Esophagus squamous epithelium (tissue), 5 donors: Measurements from ENCODE around the gene PRKN. TPM values are rescaled to one million over a fixed set of nuclear protein-coding genes. Genes with fewer than 3 reads are reported as not detected.

Experiments
- DNase-seq: peaks from one replicate; lab custom pipeline; 2025; lab: John Stamatoyannopoulos, UW
- H3K27ac ChIP-seq, 4 donors: fragments of 200-600 bp; sonication (generic); one replicate each; pipeline ENCODE4 v1.5.1; 2016 to 2019; ENCODE audit warnings: mild to moderate bottlenecking in 1 of 4
- H3K27me3 ChIP-seq, 4 donors: fragments of 200-600 bp; sonication (generic); 1 replicate in 3 of 4; 2 replicates in 1 of 4; pipeline versions ENCODE4 v1.5.1 to v1.6.0; 2017 to 2021; ENCODE audit warnings: antibody characterized with exemption in 1 of 4
- H3K36me3 ChIP-seq, 3 donors: fragments of 200-600 bp; sonication (generic); one replicate each; pipeline ENCODE4 v1.5.1; 2016 to 2019
- H3K4me1 ChIP-seq, 3 donors: fragments of 200-600 bp; sonication (generic); one replicate each; pipeline ENCODE4 v1.5.1; 2017 to 2019
- H3K4me3 ChIP-seq, 4 donors: fragments of 200-600 bp; sonication (generic); 1 replicate in 3 of 4; 2 replicates in 1 of 4; pipeline ENCODE4 v1.5.1; 2016 to 2019; ENCODE audit warnings: mild to moderate bottlenecking in 2 of 4, moderate library complexity in 1 of 4
- H3K9me3 ChIP-seq, 3 donors: fragments of 200-600 bp; sonication (generic); one replicate each; pipeline ENCODE4 v1.5.1; 2016 to 2019
- POLR2A ChIP-seq, 4 donors: fragments of 450-650 bp; IDR thresholded peaks; one replicate each; pipeline ENCODE4 v1.6.1; 2017; ENCODE audit warnings: antibody characterized with exemption in 4 of 4, mild to moderate bottlenecking in 4 of 4, moderate library complexity in 3 of 4
- WGBS, 2 donors: methylation state at CpG; one replicate each; pipeline ENCODE4 v1.1.5; 2018; 5-methylcytosine and 5-hydroxymethylcytosine counted together
- intact Hi-C: fragments of 100-400 bp; cut with DNase I; formaldehyde crosslinking; loops from one replicate; pipeline ENCODE4 v1.15.0; 2022
- total RNA-seq, 4 donors: library from RNA; depleted of rRNA; stranded (reverse); fragments of >200 nt; gene quantifications; one replicate each; pipeline ENCODE4 v1.1.0, GENCODE V29; 2016
- TF ChIP-seq, protein P1 (sequence below), 6 experiments: fragments of 450-650 bp in 4 of 6; fragments of 200-600 bp in 2 of 6; sonication (generic) in 2 of 6; IDR thresholded peaks; one replicate each; pipeline ENCODE4 v1.5.1; 2016 to 2019; ENCODE audit warnings: antibody characterized with exemption in 6 of 6, mild to moderate bottlenecking in 4 of 6, moderate library complexity in 4 of 6
- donor health status: DM: yes; HTN: yes; CAD: no.

The PRKN gene
- total RNA-seq, 4 donors from 2014 or later, result 0.70 to 5.5 (median 2.2) TPM

DNA sequence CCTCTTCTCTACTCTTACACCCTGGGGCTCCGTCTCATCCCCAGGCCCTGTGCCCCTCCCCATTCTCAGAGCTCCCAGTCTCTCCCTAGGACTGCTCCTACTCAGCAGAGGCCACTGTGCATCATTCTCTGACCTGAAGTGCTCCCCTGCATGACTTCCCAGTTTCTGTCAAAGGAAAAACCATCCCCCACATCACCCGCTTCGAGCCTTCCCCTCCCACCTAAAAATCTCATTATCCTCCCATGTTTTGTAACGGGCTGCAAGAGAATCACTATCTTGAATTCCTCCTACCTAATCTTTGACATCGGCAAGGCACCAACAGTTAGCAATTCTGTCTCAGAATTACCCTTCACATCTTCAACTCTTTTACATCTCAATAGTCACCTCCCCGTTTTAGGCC lies 463.0 kb downstream of the PRKN start:
- no peaks in the 10 kb centered on the region for H3K27me3 ChIP-seq
- no peaks in the 10 kb centered on the region for H3K9me3 ChIP-seq
- no peak for TF ChIP-seq POLR2A (IDR thresholded peaks at IDR 0.05)
- TF ChIP-seq, protein P1, sequence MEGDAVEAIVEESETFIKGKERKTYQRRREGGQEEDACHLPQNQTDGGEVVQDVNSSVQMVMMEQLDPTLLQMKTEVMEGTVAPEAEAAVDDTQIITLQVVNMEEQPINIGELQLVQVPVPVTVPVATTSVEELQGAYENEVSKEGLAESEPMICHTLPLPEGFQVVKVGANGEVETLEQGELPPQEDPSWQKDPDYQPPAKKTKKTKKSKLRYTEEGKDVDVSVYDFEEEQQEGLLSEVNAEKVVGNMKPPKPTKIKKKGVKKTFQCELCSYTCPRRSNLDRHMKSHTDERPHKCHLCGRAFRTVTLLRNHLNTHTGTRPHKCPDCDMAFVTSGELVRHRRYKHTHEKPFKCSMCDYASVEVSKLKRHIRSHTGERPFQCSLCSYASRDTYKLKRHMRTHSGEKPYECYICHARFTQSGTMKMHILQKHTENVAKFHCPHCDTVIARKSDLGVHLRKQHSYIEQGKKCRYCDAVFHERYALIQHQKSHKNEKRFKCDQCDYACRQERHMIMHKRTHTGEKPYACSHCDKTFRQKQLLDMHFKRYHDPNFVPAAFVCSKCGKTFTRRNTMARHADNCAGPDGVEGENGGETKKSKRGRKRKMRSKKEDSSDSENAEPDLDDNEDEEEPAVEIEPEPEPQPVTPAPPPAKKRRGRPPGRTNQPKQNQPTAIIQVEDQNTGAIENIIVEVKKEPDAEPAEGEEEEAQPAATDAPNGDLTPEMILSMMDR (IDR thresholded peaks at IDR 0.05), result no peak
- no peaks in the 10 kb centered on the region for H3K36me3 ChIP-seq
- DNase-seq, result no peak
- H3K4me1 ChIP-seq, result no peaks in the 10 kb centered on the region
- no peak overlapping the region for H3K27ac ChIP-seq
- intact Hi-C loops, result no loop called here
- no peak overlapping the region for H3K4me3 ChIP-seq
- 83 to 94% methylated on average over 6 of the region's 6 CpGs for WGBS, 2 donors

DNA sequence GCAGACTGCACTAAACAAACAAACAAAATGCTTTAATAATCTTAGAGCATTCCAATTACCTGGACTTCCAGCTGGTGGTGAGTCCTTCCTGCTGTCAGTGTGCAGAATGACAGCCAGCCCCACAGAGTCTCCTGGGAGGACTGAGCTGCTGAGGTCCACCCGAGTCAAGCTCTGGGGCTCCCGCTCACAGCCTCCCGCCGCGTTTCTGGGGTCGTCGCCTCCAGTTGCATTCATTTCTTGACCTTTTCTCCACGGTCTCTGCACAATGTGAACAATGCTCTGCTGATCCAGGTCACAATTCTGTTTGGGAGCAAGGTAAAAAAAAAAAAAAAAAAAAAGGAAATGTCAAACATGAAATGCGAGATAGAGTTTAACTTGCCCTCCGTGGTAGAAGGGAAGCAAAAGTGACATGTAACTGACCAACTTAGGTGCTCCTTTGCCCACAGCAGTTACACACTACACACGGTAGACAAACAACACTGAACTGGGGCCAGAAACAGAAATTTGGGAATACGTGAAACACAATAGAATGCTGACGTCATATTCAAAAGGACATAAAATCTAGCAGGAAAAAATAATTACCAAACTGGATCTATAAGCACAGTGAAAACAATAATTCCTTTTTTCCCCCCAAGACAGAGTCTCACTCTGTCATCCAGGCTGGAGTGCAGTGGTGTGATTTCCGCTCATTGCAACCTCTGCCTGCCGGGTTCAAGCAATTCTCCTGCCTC lies 464.9 kb downstream of the PRKN start:
- TF ChIP-seq, protein P1 (IDR thresholded peaks at IDR 0.05), result no peak
- TF ChIP-seq POLR2A (IDR thresholded peaks at IDR 0.05), result no peak
- Histone ChIP-seq H3K36me3 (no peaks in the 10 kb centered on the region), H3K4me1 (no peaks in the 10 kb centered on the region), H3K9me3 (no peaks in the 10 kb centered on the region), H3K27ac (no peak overlapping the region), H3K4me3 (no peak overlapping the region), H3K27me3 (no peaks in the 10 kb centered on the region)
- intact Hi-C loops, result no loop called here
- no peak for DNase-seq
- 76 to 83% methylated on average over 14 of the region's 15 CpGs for WGBS, 2 donors

DNA sequence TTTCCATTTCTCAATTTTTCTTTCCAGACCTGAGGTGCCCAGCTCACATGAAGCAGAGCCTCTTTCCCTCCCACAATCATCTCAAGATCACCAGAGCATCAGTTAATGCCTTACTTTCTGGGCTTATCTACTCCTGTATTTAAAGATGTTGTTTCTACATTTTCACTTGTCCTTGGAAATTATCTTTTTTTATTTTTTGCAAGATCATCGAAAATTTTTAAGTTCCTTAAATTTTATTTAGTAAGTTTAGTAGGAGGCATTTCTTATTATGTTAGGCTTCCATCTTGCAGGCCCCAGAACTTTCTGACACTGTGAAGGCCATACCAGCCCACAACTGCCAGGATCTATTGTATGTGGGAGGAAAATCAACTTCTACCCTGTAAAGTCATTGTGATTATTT lies 466.0 kb downstream of the PRKN start:
- Histone ChIP-seq H3K36me3 (no peaks in the 10 kb centered on the region), H3K27me3 (no peaks in the 10 kb centered on the region), H3K4me3 (no peak overlapping the region), H3K4me1 (no peaks in the 10 kb centered on the region), H3K9me3 (no peaks in the 10 kb centered on the region), H3K27ac (no peak overlapping the region)
- no peak for DNase-seq
- TF ChIP-seq, protein P1 (IDR thresholded peaks at IDR 0.05), result no peak
- TF ChIP-seq POLR2A (IDR thresholded peaks at IDR 0.05), result no peak
- WGBS, 2 donors, result 79 to 81% methylated on average over 1 of the region's 1 CpG
- intact Hi-C loops, result no loop called here

DNA sequence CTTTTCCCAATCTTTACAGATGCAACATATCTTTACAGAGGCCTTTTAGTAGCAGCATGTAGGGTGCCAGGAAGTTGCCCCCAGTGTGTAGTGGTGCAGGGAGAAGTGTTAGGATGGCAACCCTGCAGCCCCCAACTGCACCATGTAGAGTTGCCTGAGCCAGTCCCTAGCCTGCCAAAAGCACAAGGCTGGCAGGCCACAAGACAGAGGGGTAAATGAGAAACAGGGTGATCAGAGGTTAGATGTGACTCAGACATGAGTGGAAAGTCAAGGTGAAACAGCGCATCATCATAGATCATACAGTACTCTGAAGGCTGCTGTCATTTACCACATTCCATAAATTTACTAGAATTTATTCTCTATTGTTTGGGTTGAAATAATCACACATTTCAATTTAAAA lies 467.5 kb downstream of the PRKN start:
- no peak overlapping the region for H3K4me3 ChIP-seq
- DNase-seq, result no peak
- TF ChIP-seq, protein P1 (IDR thresholded peaks at IDR 0.05), result no peak
- TF ChIP-seq POLR2A (IDR thresholded peaks at IDR 0.05), result no peak
- H3K4me1 ChIP-seq, result no peaks in the 10 kb centered on the region
- H3K27me3 ChIP-seq, result no peaks in the 10 kb centered on the region
- H3K9me3 ChIP-seq, result no peaks in the 10 kb centered on the region
- no peak overlapping the region for H3K27ac ChIP-seq
- no peaks in the 10 kb centered on the region for H3K36me3 ChIP-seq
- intact Hi-C loops, result no loop called here
- WGBS, 2 donors, result 89 to 95% methylated on average over 1 of the region's 1 CpG

DNA sequence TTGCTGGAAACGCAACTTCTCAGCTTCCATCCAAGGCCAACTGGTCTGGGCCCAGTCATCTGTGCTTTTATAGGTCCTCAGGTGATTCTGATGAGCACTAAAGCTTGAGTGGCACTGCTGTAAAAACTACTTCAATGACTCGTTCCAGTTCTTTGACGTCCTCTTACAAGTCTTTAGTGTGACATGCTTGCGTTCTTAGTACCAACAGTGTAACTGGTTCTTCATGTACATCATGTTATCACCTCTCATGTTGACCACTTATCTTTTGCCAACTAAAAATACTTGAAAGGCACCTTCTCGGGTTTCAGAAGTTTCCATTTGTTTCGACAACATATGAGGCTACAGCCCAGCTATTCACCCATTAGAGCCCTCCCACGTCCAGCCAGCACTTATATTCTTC lies 468.9 kb downstream of the PRKN start:
- intact Hi-C loops, result no loop called here
- DNase-seq, result no peak
- TF ChIP-seq, protein P1 (IDR thresholded peaks at IDR 0.05), result no peak
- no peak for TF ChIP-seq POLR2A (IDR thresholded peaks at IDR 0.05)
- no peak overlapping the region for H3K4me3 ChIP-seq
- no peaks in the 10 kb centered on the region for H3K36me3 ChIP-seq
- WGBS, 2 donors, result 89 to 91% methylated on average over 7 of the region's 7 CpGs
- H3K27ac ChIP-seq, result no peak overlapping the region
- H3K27me3 ChIP-seq, result no peaks in the 10 kb centered on the region
- no peaks in the 10 kb centered on the region for H3K9me3 ChIP-seq
- no peaks in the 10 kb centered on the region for H3K4me1 ChIP-seq
